ENCODE data around the gene ATF7.

Gene ATF7

GRCh38 chr12:53480491-53481442 is 145.4 kb downstream of the ATF7 start:
- no peak overlapping the region for H3K4me3 ChIP-seq (ENCODE audit: low read depth, low read length)
- TF ChIP-seq CTCF (IDR thresholded peaks at IDR 0.05; ENCODE audit: low read depth, low read length): no peak

GRCh38 chr12:53479331-53479730 is 146.9 kb downstream of the ATF7 start:
- TF ChIP-seq CTCF (IDR thresholded peaks at IDR 0.05; ENCODE audit: low read depth, low read length): no peak
- H3K4me3 ChIP-seq (ENCODE audit: low read depth, low read length): no peak overlapping the region

- TF ChIP-seq CTCF (IDR thresholded peaks at IDR 0.05; ENCODE audit: low read depth, low read length): no peak
- no peak overlapping the region for H3K4me3 ChIP-seq (ENCODE audit: low read depth, low read length)
These were observed 147.3 kb downstream of the ATF7 start for GRCh38 chr12:53478865-53479264.

GRCh38 chr12:53476769-53477209 is 149.4 kb downstream of the ATF7 start:
- H3K4me3 ChIP-seq (ENCODE audit: low read depth, low read length): no peak overlapping the region
- TF ChIP-seq CTCF (IDR thresholded peaks at IDR 0.05; ENCODE audit: low read depth, low read length): no peak

- no peak for TF ChIP-seq CTCF (IDR thresholded peaks at IDR 0.05; ENCODE audit: low read depth, low read length)
- H3K4me3 ChIP-seq (ENCODE audit: low read depth, low read length): no peak overlapping the region
These were observed 151.4 kb downstream of the ATF7 start for GRCh38 chr12:53474819-53475218.

- TF ChIP-seq CTCF (IDR thresholded peaks at IDR 0.05; ENCODE audit: low read depth, low read length): no peak
- no peak overlapping the region for H3K4me3 ChIP-seq (ENCODE audit: low read depth, low read length)
These were observed 152.1 kb downstream of the ATF7 start for GRCh38 chr12:53474077-53474476.

GRCh38 chr12:53472056-53472582 is 154.1 kb downstream of the ATF7 start:
- no peak overlapping the region for H3K4me3 ChIP-seq (ENCODE audit: low read depth, low read length)
- no peak for TF ChIP-seq CTCF (IDR thresholded peaks at IDR 0.05; ENCODE audit: low read depth, low read length)

Data from WI38 (cell line).